HEK293 (cell line): ENCODE results near the gene RNF224.

ENCODE experiments used
- CTCF ChIA-PET: fragments of 350-600 bp; formaldehyde crosslinking; extraction: SDS; loops from one replicate; lab custom pipeline; 2021; ENCODE audit warnings: antibody characterized with exemption; lab: Yijun Ruan, JAX
- POLR2A ChIA-PET: fragments of 300-600 bp; formaldehyde crosslinking; extraction: SDS; loops from one replicate; lab custom pipeline; 2020; ENCODE audit warnings: antibody characterized with exemption, inconsistent platforms; lab: Yijun Ruan, JAX
- H3K27ac ChIP-seq: fragments of 200-500 bp; sonication (Bioruptor generic); 2 replicates; pipeline ENCODE4 v1.5.1; 2014; ENCODE audit warnings: low read depth, low read length, control low read depth, inconsistent platforms; ENCODE audit errors: extremely low read depth
- H3K36me3 ChIP-seq, 2 experiments: fragments of 200-500 bp in 1 of 2; sonication (Bioruptor generic) in 1 of 2; 1 replicate in 1 of 2; 2 replicates in 1 of 2; pipeline ENCODE4 v1.5.1; 2014 to 2017; ENCODE audit warnings: inconsistent platforms in 2 of 2, low read length in 2 of 2; ENCODE audit not compliant: control insufficient read depth in 2 of 2, insufficient read depth in 1 of 2
- H3K4me1 ChIP-seq: fragments of 200-500 bp; sonication (Bioruptor generic); 2 replicates; pipeline ENCODE4 v1.5.1; 2014; ENCODE audit warnings: mild to moderate bottlenecking, low read length, inconsistent platforms; ENCODE audit not compliant: control insufficient read depth, insufficient read depth
- H3K4me3 ChIP-seq: 2 replicates; pipeline ENCODE4 v1.5.1; 2011; ENCODE audit warnings: low read depth, mild to moderate bottlenecking, control low read depth, low read length, moderate library complexity
- H3K9me3 ChIP-seq: fragments of 200-500 bp; sonication (Bioruptor generic); 2 replicates; pipeline ENCODE4 v1.5.1; 2014; ENCODE audit warnings: low read depth, low read length, inconsistent platforms; ENCODE audit not compliant: control insufficient read depth, insufficient read depth
- KLF16 ChIP-seq: fragments of 450-650 bp; formaldehyde crosslinking; IDR thresholded peaks from 2 replicates; pipeline ENCODE4 v1.5.1; 2017; ENCODE audit warnings: missing biosample characterization, missing genetic modification characterization
- KLF7 ChIP-seq: fragments of 450-650 bp; formaldehyde crosslinking; IDR thresholded peaks from 2 replicates; pipeline ENCODE4 v1.5.1; 2016; ENCODE audit warnings: missing biosample characterization, missing genetic modification characterization, borderline replicate concordance
- MYNN ChIP-seq: fragments of 450-650 bp; formaldehyde crosslinking; IDR thresholded peaks from 2 replicates; pipeline ENCODE4 v1.5.1; 2016; ENCODE audit warnings: missing biosample characterization, missing genetic modification characterization, borderline replicate concordance
- RBAK ChIP-seq: fragments of 450-650 bp; formaldehyde crosslinking; IDR thresholded peaks from 2 replicates; pipeline ENCODE4 v1.5.1; 2016; ENCODE audit warnings: missing biosample characterization, missing genetic modification characterization
- SALL2 ChIP-seq: fragments of 450-650 bp; formaldehyde crosslinking; IDR thresholded peaks from 2 replicates; pipeline ENCODE4 v1.5.0; 2017; ENCODE audit warnings: missing biosample characterization, mild to moderate bottlenecking, missing genetic modification characterization, borderline replicate concordance
- SP7 ChIP-seq: fragments of 450-650 bp; formaldehyde crosslinking; IDR thresholded peaks from 2 replicates; pipeline ENCODE4 v1.5.1; 2016; ENCODE audit warnings: missing biosample characterization, missing genetic modification characterization
- ZBTB1 ChIP-seq: fragments of 450-650 bp; formaldehyde crosslinking; IDR thresholded peaks from 2 replicates; pipeline ENCODE4 v1.5.1; 2016; ENCODE audit warnings: missing biosample characterization, missing genetic modification characterization
- ZFP37 ChIP-seq: fragments of 450-650 bp; formaldehyde crosslinking; IDR thresholded peaks from 2 replicates; pipeline ENCODE4 v1.5.1; 2016; ENCODE audit warnings: missing biosample characterization, missing genetic modification characterization
- ZFP41 ChIP-seq: fragments of 450-650 bp; formaldehyde crosslinking; IDR thresholded peaks from 2 replicates; pipeline ENCODE4 v1.5.1; 2016; ENCODE audit warnings: missing biosample characterization, missing genetic modification characterization, borderline replicate concordance
- ZNF132 ChIP-seq: fragments of 450-650 bp; formaldehyde crosslinking; IDR thresholded peaks from 2 replicates; pipeline ENCODE4 v1.5.1; 2017; ENCODE audit warnings: missing biosample characterization, missing genetic modification characterization, borderline replicate concordance
- ZNF138 ChIP-seq: fragments of 450-650 bp; formaldehyde crosslinking; IDR thresholded peaks from 2 replicates; pipeline ENCODE4 v1.5.1; 2016; ENCODE audit warnings: missing biosample characterization, missing genetic modification characterization, borderline replicate concordance
- ZNF184 ChIP-seq: fragments of 450-650 bp; IDR thresholded peaks from 2 replicates; pipeline ENCODE4 v1.5.1; 2018; ENCODE audit warnings: missing biosample characterization, mild to moderate bottlenecking, missing genetic modification characterization
- ZNF521 ChIP-seq: fragments of 450-650 bp; formaldehyde crosslinking; IDR thresholded peaks from 2 replicates; pipeline ENCODE4 v1.5.1; 2017; ENCODE audit warnings: missing biosample characterization, mild to moderate bottlenecking, missing genetic modification characterization
- ZNF544 ChIP-seq: fragments of 450-650 bp; formaldehyde crosslinking; IDR thresholded peaks from 2 replicates; pipeline ENCODE4 v1.5.0; 2017; ENCODE audit warnings: missing biosample characterization, missing genetic modification characterization
- ZNF549 ChIP-seq: fragments of 450-650 bp; IDR thresholded peaks from 2 replicates; pipeline ENCODE4 v1.5.1; 2018; ENCODE audit warnings: missing biosample characterization, missing genetic modification characterization, mild to moderate bottlenecking, inconsistent platforms, moderate library complexity
- ZNF621 ChIP-seq: fragments of 450-650 bp; formaldehyde crosslinking; IDR thresholded peaks from 2 replicates; pipeline ENCODE4 v1.5.1; 2017; ENCODE audit warnings: missing biosample characterization, missing genetic modification characterization
- ZNF701 ChIP-seq: fragments of 450-650 bp; formaldehyde crosslinking; IDR thresholded peaks from 2 replicates; pipeline ENCODE4 v1.5.1; 2016; ENCODE audit warnings: missing biosample characterization, missing genetic modification characterization
- ZNF707 ChIP-seq: fragments of 450-650 bp; formaldehyde crosslinking; IDR thresholded peaks from 2 replicates; pipeline ENCODE4 v1.5.1; 2016; ENCODE audit warnings: missing biosample characterization, missing genetic modification characterization
- ZNF785 ChIP-seq: fragments of 450-650 bp; formaldehyde crosslinking; IDR thresholded peaks from 2 replicates; pipeline ENCODE4 v1.5.1; 2016; ENCODE audit warnings: missing biosample characterization, missing genetic modification characterization
- ZNF843 ChIP-seq: fragments of 450-650 bp; formaldehyde crosslinking; IDR thresholded peaks from 2 replicates; pipeline ENCODE4 v1.5.1; 2016; ENCODE audit warnings: missing biosample characterization, missing genetic modification characterization
- ZXDB ChIP-seq: fragments of 450-650 bp; formaldehyde crosslinking; IDR thresholded peaks from 2 replicates; pipeline ENCODE4 v1.5.1; 2016; ENCODE audit warnings: missing biosample characterization, missing genetic modification characterization
- TF ChIP-seq, protein P1 (sequence below): fragments of 450-650 bp; IDR thresholded peaks from 2 replicates; pipeline ENCODE4 v1.5.1; 2018; ENCODE audit warnings: missing biosample characterization, mild to moderate bottlenecking, missing genetic modification characterization
- TF ChIP-seq, protein P2 (sequence below): fragments of 450-650 bp; formaldehyde crosslinking; IDR thresholded peaks from 2 replicates; pipeline ENCODE4 v1.5.1; 2016; ENCODE audit warnings: missing biosample characterization, missing genetic modification characterization
- TF ChIP-seq, protein P3 (sequence below): fragments of 450-650 bp; formaldehyde crosslinking; conservative IDR thresholded peaks from 2 replicates; pipeline ENCODE4 v1.5.1; 2016; ENCODE audit warnings: low read depth, missing biosample characterization, missing genetic modification characterization
- TF ChIP-seq, protein P4 (sequence below): fragments of 450-650 bp; formaldehyde crosslinking; IDR thresholded peaks from 2 replicates; pipeline ENCODE4 v1.5.0; 2017; ENCODE audit warnings: missing biosample characterization, missing genetic modification characterization, borderline replicate concordance

The RNF224 gene

DNA sequence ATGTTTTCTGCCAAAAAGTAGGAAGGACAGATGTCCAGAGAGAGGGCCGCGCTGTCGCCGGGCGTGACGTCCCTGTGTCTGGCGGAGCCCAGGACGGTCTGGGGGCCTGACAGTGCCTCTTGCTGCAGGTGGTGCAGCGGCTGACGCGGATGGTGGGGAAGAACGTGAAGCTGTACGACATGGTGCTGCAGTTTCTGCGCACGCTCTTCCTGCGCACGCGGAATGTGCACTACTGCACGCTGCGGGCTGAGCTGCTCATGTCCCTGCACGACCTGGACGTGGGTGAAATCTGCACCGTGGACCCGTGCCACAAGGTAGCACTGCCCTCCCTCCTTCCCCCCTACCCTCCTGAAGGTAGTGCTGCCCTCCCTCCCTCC is 35.6 kb downstream of the RNF224 start:
- H3K9me3 ChIP-seq, result no peaks in the 10 kb centered on the region

DNA sequence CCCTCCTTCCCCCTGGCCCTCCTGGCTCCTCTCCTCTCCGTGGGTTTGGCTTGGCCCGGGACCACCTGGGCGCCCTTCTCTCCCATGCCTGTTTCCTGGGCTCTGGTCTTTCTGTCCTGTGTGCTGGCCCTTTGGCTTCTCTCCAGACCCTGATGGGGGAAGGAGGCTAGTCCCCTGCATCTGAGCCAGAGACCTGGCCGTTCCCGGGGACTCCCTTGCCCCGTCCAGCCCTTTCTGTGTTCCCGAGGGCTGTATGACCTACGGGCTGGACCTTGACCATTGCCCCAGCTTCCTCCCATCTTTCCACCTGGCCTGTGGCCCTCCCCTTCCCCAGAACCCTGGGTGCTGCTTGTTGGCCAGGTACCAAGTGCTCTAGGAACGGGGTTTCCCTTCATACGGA is 36.2 kb downstream of the RNF224 start:
- Histone ChIP-seq H3K27ac (no peak overlapping the region), H3K9me3 (no peaks in the 10 kb centered on the region), H3K4me1 (no peaks in the 10 kb centered on the region), H3K36me3 (peaks cover 6 to 48% of the 10 kb centered on the region in 2 experiments; a peak in 2 of 3 replicates), H3K4me3 (no peak overlapping the region)
- ChIA-PET CTCF (interaction anchor here (0.6 to 6.1 kb wide), 4 partner anchors 9 to 27 kb away, joined by 3 to 37 read pairs (median 4); no protein-coding TSS in a partner anchor), POLR2A (interaction anchor here (1.0 to 10.1 kb wide), 2 partner anchors 22 to 40 kb away, joined by 3 to 103 read pairs; partner anchors contain the start of gene TUBB4B)
- TF ChIP-seq KLF7 (tag by site-specific recombination) (no peak), MYNN (tag by site-specific recombination) (no peak), ZNF701 (no peak), ZNF621 (tag by site-specific recombination) (no peak), ZNF132 (tag by site-specific recombination) (no peak), KLF16 (tag by site-specific recombination) (no peak), ZNF549 (tag by site-specific recombination) (no peak), ZFP37 (tag by site-specific recombination) (no peak), ZBTB1 (tag by site-specific recombination) (no peak), ZNF184 (tag by site-specific recombination) (no peak), ZNF521 (tag by site-specific recombination) (no peak), ZNF843 (tag by site-specific recombination) (no peak), SP7 (tag by site-specific recombination) (no peak), ZNF785 (tag by site-specific recombination) (no peak)
- TF ChIP-seq, protein P1, sequence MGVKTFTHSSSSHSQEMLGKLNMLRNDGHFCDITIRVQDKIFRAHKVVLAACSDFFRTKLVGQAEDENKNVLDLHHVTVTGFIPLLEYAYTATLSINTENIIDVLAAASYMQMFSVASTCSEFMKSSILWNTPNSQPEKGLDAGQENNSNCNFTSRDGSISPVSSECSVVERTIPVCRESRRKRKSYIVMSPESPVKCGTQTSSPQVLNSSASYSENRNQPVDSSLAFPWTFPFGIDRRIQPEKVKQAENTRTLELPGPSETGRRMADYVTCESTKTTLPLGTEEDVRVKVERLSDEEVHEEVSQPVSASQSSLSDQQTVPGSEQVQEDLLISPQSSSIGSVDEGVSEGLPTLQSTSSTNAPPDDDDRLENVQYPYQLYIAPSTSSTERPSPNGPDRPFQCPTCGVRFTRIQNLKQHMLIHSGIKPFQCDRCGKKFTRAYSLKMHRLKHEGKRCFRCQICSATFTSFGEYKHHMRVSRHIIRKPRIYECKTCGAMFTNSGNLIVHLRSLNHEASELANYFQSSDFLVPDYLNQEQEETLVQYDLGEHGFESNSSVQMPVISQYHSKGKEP (tag by site-specific recombination), result no peak
- TF ChIP-seq, protein P2, sequence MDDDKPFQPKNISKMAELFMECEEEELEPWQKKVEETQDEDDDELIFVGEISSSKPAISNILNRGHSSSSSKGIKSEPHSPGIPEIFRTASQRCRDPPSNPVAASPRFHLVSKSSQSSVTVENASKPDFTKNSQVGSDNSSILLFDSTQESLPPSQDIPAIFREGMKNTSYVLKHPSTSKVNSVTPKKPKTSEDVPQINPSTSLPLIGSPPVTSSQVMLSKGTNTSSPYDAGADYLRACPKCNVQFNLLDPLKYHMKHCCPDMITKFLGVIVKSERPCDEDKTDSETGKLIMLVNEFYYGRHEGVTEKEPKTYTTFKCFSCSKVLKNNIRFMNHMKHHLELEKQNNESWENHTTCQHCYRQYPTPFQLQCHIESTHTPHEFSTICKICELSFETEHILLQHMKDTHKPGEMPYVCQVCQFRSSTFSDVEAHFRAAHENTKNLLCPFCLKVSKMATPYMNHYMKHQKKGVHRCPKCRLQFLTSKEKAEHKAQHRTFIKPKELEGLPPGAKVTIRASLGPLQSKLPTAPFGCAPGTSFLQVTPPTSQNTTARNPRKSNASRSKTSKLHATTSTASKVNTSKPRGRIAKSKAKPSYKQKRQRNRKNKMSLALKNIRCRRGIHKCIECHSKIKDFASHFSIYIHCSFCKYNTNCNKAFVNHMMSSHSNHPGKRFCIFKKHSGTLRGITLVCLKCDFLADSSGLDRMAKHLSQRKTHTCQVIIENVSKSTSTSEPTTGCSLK (tag by site-specific recombination), result no peak

More for the DNA sequence above, 35.6 kb downstream of the RNF224 start:
- POLR2A ChIA-PET, result interaction anchor here (1.0 to 10.1 kb wide), 3 partner anchors 21 to 40 kb away, joined by 3 to 103 read pairs (median 10); partner anchors contain the start of gene TUBB4B
- Histone ChIP-seq H3K4me3 (no peak overlapping the region), H3K36me3 (peaks cover 6 to 45% of the 10 kb centered on the region in 2 experiments; a peak in 2 of 3 replicates), H3K27ac (no peak overlapping the region), H3K4me1 (no peaks in the 10 kb centered on the region)
- CTCF ChIA-PET, result interaction anchor here (0.7 to 6.1 kb wide), 4 partner anchors 10 to 388 kb away, joined by 3 to 37 read pairs (median 4); no protein-coding TSS in a partner anchor
- TF ChIP-seq ZNF544, result no peak
- no peak for TF ChIP-seq ZNF707
- TF ChIP-seq SALL2 (tag by site-specific recombination), result no peak
- no peak for TF ChIP-seq ZNF138 (tag by site-specific recombination)
- TF ChIP-seq ZFP41 (tag by site-specific recombination), result no peak
- TF ChIP-seq ZXDB (tag by site-specific recombination), result no peak
- no peak for TF ChIP-seq RBAK
- TF ChIP-seq, protein P3, sequence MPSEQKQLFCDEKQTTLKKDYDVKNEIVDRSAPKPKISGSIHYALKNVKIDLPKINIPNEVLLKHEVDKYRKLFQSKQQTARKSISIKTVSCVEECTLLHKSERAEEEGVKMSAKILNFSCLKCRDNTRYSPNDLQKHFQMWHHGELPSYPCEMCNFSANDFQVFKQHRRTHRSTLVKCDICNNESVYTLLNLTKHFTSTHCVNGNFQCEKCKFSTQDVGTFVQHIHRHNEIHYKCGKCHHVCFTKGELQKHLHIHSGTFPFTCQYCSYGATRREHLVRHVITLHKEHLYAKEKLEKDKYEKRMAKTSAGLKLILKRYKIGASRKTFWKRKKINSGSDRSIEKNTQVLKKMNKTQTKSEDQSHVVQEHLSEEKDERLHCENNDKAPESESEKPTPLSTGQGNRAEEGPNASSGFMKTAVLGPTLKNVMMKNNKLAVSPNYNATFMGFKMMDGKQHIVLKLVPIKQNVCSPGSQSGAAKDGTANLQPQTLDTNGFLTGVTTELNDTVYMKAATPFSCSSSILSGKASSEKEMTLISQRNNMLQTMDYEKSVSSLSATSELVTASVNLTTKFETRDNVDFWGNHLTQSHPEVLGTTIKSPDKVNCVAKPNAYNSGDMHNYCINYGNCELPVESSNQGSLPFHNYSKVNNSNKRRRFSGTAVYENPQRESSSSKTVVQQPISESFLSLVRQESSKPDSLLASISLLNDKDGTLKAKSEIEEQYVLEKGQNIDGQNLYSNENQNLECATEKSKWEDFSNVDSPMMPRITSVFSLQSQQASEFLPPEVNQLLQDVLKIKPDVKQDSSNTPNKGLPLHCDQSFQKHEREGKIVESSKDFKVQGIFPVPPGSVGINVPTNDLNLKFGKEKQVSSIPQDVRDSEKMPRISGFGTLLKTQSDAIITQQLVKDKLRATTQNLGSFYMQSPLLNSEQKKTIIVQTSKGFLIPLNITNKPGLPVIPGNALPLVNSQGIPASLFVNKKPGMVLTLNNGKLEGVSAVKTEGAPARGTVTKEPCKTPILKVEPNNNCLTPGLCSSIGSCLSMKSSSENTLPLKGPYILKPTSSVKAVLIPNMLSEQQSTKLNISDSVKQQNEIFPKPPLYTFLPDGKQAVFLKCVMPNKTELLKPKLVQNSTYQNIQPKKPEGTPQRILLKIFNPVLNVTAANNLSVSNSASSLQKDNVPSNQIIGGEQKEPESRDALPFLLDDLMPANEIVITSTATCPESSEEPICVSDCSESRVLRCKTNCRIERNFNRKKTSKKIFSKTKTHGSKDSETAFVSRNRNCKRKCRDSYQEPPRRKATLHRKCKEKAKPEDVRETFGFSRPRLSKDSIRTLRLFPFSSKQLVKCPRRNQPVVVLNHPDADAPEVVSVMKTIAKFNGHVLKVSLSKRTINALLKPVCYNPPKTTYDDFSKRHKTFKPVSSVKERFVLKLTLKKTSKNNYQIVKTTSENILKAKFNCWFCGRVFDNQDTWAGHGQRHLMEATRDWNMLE (tag by site-specific recombination), result no peak
- TF ChIP-seq, protein P4, sequence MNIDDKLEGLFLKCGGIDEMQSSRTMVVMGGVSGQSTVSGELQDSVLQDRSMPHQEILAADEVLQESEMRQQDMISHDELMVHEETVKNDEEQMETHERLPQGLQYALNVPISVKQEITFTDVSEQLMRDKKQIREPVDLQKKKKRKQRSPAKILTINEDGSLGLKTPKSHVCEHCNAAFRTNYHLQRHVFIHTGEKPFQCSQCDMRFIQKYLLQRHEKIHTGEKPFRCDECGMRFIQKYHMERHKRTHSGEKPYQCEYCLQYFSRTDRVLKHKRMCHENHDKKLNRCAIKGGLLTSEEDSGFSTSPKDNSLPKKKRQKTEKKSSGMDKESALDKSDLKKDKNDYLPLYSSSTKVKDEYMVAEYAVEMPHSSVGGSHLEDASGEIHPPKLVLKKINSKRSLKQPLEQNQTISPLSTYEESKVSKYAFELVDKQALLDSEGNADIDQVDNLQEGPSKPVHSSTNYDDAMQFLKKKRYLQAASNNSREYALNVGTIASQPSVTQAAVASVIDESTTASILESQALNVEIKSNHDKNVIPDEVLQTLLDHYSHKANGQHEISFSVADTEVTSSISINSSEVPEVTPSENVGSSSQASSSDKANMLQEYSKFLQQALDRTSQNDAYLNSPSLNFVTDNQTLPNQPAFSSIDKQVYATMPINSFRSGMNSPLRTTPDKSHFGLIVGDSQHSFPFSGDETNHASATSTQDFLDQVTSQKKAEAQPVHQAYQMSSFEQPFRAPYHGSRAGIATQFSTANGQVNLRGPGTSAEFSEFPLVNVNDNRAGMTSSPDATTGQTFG, result no peak
